GM18868 (cell line): ENCODE measurements around the gene DCP2.

ENCODE experiments used
- ATAC-seq: cut with Tn5 transposase; IDR thresholded peaks from one replicate; pipeline ENCODE4 v1.9.1; 2021; ENCODE audit warnings: mild to moderate bottlenecking, moderate library complexity; ENCODE audit not compliant: unreplicated experiment

DCP2 gene

DNA sequence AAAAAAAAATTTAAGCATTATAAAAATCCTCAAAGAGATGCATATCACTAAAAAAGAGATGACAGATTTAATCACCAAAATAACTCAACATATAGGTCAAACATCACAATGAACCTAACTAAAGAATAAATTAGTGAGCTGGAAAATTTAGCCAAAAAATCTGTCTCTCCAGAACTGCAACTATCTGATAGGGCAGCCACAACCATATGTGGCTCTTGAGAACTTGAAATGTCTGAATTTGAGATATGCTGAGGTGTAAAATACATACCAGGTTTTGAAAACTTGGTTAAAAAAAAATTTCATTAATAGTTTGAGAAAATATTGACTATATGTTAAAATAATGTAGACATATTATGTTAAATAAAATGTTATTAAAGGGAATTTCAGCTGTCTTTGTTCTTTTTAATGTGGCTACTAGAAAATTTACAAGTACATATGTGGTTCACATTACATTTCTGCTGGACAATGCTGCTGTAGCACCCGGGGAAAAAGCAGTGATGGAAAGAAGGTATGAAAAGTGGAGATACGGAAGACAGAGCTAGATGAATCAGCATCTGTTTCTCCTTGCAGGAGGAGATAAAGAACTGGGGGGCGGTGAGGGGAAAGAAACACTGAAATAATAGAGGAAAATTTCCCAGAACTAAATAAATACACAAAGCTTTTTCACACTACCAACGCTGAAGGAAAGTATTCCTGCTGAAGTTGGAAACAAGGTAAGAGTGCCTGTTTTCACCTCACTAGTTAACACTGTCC, 66.1 kb downstream of the DCP2 start:
- no peak for ATAC-seq

DNA sequence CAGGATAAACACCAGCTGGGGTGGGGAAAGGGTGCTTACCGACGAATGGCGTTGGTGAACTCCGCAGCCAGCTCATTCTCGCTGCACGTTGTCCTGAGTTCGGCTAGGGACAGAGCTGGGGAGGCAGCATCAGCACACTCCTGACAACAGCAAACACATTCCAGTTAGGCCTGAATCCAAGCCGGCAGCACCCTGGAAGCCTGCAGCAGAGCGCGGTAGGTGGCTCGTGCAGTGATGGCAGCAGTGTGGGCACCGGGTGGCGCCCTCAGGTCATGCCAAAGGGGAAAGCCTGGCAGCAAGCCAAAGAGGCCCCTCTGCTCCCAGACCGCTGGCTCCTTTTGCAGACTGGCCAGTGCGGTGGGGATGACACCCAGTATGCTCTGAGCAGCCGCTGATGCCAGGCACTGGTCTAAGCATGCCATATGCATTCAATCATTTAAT, 66.9 kb downstream of the DCP2 start:
- no peak for ATAC-seq

DNA sequence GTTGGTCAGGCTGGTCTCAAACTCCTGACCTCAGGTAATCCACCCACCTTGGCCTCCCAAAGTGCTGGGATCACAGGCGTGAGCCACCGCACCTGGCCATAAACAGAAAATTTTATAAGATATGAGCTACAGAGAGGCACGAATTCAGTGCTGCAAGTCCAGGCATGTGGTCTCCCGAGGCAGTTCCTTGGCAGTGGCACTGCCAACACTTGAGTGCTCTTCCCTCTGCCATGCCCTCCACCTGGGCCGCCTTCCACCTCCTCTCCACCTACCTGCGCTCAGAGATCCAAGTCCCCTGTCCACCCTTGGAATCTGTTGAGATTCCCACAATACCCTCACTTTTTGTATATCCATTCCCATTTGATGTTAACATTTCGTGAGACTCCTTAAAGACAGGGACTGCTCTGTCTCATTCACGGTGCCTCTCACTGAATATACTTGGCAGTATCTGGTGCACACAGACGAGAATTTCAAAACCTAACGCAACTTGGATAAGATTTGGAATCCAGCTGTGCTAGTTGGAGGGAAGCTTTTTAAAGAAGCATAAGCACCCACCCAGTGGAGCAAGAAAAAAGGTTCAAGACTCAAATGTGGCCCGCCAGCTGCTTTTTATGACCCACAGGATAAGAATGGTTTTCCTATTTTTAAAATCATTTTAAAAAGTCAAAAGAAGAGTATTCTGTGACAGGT, 68.3 kb downstream of the DCP2 start:
- ATAC-seq: no peak

DNA sequence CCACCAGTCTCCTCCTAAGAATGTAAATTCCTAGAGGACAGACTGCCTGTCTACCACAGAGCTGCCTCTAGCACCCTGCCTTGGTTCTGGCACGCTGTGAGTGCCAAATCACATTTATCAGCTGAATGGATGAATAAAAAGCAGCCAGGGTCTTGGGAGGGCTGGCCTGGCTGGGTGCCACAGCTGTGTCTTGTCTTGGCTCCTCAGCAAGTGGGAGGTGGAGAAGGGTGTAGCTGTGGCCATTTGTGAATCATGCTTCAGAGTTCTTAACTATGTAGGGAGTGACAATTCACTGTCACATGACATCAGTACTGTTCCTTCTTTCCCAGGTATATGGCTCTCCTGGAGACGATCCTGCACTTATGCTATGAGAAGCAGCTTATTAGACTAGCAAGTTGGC, 70.6 kb downstream of the DCP2 start:
- ATAC-seq: no peak

DNA sequence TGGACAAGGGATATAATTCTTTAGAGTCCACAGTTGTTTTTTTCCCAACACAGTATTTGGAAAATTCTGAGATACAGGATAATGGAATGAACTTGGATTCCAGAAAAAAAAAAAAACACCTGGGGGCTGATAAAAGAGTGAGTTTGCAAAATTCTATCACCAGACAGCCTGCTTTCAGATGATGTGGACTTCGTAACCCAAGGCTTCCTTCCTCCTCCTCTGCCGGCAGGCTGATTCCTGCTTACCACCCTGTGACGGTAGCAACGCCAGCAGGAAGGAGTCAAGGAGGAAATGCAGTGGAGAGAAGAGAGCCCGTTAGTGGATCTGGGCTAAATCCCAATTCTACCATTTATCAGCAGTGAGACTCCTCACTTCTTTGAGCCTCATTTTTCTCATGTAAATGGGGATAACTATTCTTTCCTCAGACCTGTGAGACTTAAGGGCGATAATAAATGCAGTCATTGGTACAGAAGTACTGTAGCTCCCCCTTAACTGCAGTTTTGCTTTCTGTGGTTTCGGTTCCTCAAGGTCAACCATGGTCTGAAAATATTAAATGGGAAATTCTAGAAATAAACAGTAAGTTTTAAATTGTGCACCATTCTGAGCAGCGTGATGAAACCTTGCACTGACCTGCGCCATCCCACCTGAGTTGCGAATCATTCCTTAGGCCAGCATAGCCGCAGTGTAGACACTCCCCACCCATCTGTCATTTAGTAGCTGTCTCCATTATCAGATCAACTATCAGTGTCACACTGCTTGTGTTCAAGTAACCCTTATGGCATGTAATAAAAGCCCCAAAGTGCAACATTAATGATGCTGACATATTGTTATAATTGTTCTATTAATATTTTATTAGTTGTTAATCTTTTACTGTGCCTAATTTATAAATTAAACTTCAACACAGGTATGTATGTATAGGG, 71.4 kb downstream of the DCP2 start:
- peak; percentile 89 for ATAC-seq

DNA sequence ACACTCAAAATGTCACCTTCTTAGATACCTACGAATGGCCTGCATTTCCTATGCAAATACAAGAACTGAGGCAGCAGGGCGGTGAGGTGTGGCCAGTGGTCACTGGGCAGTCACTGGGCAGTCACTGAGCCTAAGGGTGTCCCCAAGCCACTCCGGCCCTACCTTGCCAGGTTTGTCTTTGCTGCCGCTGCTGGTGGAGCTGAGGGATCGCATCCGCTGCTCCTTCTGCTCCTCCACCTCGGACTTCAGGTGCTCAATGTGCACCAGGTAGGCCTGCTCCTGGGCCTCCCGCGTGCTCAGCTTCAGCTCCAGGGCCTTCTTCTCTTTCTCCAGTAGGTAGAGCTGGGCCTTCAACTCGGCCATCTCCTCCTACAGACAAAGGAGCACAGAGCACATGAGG, 72.3 kb downstream of the DCP2 start:
- no peak for ATAC-seq

DNA sequence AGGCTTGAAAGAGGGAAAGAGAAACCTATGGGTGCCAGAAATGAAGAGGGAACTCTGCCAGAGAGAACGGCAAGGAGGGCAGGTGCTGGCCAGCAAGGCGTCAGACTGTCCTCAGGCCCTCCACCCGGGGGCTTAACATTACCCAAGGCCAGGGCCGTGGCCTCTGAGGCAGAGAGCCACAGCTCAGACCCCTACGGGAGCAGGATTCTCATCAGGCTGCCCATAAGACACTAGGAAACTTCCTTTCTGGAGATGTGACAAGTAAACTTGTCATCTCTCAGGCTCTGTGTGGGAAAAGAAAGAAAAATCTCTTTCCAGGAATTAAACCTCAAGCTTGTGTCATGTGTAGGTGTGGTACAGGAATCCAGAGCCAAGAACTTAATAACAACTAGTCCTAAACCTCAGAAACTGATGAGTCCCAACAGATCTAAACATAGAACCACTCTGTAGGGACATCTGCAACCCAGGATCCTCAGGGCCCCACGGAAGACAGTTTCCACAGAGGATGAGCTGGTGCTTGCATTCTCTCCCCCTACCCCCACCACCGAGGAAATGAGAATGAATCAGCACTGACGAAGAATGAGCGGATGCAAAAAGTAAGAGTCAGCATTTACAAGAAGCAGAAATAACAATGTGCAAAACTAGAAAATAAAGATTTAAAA, 74.3 kb downstream of the DCP2 start:
- ATAC-seq: no peak

DNA sequence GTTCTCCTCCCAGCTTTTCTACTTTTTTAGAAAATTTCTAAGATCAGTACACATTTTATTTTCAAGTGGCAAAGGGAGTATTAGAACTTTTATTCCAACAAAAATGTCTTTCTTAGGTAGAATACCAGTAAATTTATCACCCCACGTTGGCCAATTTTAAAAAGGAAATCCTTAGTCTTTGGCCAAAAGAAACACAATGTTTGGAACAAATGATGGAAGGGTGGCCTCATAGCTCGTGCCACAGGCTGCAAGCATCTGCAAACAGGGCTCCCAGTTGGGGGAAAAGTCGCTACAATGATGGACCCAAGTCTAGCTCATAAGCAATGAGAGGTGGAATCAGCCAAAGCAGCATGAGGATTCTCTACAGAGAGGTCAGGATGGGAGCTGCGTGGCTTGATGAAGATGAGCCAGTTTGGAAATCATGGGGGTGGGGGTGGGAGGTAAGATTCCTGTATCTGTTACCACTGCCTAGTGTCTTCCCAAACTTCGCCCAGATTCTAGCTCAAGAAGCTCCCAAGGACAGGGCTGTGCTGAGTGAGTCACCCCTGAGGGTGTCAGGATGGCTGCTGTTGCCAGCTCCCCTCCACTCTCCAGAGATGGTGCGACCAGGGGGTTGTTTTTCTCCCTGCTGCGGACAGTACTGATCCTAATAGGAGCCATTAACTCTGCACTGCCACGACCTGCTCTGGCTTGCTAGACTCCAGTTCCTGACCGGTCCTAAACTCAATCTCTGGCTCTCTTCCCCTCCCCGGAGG, 75.6 kb downstream of the DCP2 start:
- ATAC-seq: no peak

DNA sequence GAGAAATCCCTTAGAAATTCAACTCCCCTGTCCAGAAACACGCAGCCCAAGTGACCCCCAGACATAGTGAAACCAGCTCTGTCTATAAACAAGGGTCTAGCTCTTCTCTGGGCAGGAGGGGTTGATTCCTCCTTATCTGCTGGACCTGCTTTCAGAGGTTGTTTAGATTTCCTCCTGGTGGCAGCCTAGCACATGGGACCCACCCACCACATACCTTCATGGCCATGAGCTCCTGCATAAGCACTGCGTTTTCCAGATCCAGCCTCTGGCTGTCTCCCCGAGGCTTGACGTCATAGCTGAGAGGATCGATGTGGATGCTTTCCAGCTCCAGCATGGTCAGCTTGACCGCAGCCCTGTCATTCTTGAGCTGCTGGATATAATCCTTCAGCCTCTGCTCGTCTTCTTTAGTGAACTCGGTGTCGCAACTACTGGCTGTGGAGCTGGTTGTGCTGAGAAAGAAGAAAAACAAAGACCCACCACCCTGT, 77.0 kb downstream of the DCP2 start:
- no peak for ATAC-seq

DNA sequence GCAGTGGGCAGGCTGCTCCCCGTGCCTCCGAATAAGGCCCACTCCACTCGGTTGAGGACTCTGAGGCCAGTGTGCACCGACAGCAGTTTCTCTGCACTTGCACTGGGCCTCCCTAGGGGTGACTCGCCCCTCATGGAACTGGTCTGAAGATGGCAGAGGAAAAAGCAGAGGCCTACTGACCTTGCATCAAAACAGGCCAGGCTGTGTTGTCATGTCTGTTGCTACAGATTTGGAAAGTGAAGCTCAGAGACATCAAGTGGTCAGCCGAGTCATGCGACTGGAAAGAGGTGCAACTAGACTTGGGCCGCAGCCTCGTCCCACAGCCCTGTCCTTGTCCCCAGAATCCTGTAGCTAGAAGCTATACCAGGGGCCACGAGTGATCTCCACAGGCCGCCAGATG, 78.3 kb downstream of the DCP2 start:
- ATAC-seq: no peak

DNA sequence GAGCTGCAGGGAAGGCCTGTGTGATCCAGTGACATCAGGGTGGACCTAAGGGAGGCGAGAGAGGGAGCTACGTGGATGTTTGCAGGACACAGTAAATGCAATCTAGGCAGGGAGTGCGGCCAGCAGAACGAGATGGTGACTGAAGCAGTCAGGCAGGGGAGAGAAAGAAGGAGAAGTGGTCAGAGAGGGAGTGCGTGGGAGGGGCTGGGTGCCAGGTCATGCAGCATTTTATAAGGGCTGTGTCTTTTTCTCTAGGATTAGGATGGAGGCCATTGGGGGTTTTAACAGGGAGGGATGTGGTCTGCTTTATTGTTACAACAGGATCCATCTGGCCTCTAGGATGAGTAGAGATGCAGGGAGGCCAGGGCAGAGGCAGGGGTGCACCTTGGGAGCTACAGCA, 80.4 kb downstream of the DCP2 start:
- ATAC-seq: no peak

DNA sequence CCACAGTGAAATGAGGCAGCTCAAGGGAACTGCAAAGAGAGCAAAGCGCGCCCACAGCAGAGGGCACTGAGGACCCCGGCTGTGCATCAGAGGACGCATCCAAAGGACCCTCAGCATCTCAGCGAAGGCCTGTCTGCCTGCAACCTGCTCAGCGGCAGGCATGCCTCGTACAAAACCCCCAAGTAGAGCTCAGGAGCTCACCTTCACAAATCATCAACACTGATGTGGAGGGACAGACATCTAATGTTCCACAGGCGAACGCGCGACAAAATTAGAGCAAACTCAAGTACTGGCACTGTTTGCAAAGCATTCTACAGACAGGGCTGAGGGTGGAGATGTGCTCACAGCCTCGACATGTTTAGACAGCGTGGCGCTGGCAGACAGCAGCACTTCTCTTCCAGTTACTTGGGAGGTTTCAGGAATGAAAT, 81.0 kb downstream of the DCP2 start:
- no peak for ATAC-seq

DNA sequence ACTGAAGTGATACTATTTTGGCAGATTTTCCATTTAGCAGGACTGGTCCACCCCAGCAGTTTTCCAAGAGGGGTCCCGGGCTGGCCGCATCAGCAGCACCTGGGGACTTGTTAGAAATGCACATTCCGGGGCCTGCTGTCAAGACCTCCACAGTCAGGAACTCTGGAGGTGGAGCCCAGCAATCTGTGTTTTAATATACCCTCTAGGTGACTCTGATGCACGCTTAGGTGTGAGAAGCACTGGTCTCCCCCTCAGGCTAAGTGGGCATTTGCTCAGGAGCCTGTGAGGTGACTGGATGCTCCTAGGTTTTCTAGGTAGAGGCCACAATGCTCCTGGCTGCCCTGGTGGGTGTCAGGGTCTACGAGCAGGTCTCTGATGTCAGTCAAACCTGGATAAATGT, 81.7 kb downstream of the DCP2 start:
- ATAC-seq: no peak

DNA sequence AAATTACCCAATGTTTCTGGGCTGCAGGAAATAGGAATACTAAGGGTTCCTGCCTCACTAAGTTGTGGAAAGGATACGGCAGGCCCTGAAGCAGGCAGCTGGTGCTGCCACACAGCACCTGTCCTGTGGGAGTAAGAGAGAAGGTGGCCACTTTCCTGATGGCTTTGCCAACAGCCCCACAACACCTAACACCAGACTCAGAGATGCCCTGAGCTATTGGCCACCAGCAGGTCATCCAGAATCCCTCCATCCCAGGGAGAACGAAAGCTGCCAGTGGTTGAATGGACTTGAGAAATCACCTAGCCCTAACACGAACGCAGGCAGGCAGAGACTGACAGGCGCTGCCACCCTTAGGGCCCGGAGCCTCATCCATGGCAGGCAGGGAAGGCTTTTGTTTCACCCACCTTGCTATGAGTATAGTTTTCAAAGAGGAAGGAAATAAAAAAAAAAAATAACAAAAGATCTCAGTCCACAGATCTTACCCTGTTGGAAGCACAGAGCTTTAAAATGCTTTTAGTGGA, 82.2 kb downstream of the DCP2 start:
- ATAC-seq: no peak

DNA sequence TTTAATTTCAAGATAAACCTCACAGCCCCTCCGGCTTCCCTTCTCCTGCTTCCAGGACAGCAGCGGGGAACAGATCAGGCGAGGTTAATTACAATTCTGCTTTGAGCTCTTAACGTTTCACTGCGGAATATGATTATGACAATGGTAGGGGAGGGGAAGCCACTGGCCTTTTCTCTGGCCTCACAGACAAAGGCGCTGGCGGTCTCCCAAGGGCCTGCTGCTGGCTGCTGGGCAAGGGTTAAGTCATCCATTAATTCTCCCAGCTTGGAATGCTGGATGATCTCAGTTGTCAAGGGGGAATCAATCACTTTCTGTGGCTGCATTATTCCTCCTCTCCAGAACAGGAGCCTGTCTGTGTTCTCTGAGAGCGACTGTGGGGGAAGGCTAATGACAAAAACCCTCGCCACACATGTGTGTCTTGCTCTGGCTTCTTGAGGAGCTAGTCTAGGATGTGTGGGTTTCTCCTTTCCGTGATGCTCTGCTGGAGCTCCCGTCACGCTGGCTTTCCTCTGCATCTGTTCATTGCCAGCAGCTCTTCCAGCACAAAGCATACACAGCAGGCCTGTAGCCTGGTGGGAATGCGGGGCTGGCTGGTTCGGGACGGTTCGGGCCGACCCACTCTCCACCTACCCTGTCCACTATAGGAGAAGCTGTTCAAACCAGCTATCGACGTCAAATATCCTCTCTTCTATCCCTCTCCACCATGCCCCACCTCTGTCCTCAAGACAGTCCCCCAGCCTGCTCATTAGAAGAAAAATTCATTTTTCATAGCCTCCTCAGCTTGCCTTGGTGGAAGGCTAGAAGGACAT, 82.8 kb downstream of the DCP2 start:
- ATAC-seq: no peak

DNA sequence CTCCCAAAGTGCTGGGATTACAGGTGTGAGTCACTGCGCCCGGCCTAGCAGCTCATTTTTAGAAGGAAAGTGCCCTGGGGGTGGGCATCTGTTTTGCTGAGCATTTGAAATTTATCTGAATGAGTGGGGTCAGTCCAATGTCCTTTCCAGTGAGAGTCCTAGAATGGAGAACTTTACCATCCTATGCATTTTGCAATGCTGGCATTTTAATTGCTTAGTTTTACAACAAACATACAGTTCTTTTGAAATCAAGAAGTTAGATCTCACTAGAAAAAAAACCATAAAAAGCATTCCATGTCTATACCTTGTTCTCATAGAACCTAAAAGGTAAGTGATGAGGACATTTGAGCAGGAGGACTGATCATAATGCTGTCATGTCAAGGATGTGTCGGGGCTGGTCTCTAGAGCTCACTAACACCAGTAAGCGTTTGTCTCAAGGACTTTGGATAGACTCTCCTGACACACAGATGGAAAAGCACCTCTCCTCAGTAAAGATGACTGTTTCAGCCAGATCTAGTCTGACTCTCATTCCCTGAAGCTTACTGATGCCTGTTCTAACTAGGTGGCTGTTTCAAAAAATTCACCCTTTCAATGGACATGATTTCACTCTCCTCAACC, 83.9 kb downstream of the DCP2 start:
- no peak for ATAC-seq

DNA sequence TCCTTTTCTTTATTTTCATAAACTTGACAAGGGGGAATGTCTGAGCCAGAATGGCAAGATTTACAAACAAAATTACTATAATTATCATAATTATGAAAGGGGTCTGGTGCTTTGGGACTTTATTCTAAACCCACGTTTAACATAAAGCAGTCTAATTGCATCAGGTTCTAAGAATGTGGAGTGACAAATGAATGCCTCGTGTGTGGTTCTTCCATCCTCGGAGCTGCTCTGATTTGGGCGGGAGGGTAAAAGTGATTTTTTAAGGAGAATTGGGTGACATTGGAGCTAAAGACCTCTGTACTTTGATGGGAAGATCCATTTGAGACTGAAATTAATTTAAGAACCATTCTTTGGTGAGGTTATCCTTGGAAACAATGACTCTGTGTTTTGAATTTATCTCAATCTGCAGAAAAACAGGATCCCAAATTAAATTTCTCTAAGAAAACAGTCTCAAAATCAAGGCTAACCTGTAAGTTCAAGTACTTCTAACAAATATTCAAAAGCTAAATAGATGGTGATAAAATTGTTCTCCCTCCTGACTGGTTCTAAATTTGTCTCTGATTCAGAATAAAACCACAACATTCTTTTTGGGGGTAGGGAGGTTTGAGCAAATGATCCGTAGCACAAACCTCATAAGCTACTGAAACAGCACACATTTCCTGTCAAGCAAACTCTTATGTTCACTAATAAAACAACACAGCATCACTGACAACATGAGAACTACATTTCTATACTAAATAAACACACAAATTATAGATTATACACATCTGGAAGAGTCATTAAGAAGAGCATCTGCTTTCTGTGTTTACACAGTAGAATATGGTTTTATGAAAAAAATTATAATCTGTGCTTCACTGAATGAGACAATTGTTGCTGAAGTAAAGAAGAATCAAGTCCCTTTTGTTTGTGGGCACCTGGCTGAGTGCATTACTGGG, 85.5 kb downstream of the DCP2 start:
- no peak for ATAC-seq
